GM19463 (cell line): Measurements from ENCODE around the gene TBXA2R.
A peak's percentile ranks its signal among the peaks of the same experiment; 100 is the strongest.
"Not testable (repeated sequence)": the region's sequence is repeated elsewhere in the genome, so short reads cannot be mapped to it uniquely, and the experiment has no call there.

Experiments used
- ATAC-seq: cut with Tn5 transposase; IDR thresholded peaks from one replicate; pipeline ENCODE4 v1.9.1; 2021; ENCODE audit warnings: mild to moderate bottlenecking, moderate library complexity; ENCODE audit not compliant: unreplicated experiment

The TBXA2R gene

GRCh38 chr19:3641515-3642269 lies 35.0 kb upstream of the TBXA2R start:
- no peak for ATAC-seq

GRCh38 chr19:3639479-3639878 lies 32.8 kb upstream of the TBXA2R start:
- no peak for ATAC-seq

GRCh38 chr19:3638208-3639193 lies 31.8 kb upstream of the TBXA2R start:
- ATAC-seq = no peak

GRCh38 chr19:3637621-3638020 lies 30.9 kb upstream of the TBXA2R start:
- ATAC-seq = no peak

- ATAC-seq = no peak
Observed at GRCh38 chr19:3636962-3637361, 30.3 kb upstream of the TBXA2R start.

- no peak for ATAC-seq
Observed at GRCh38 chr19:3636506-3636905, 29.8 kb upstream of the TBXA2R start.

GRCh38 chr19:3634496-3635045 lies 27.9 kb upstream of the TBXA2R start:
- ATAC-seq = no peak

- no peak for ATAC-seq
Observed at GRCh38 chr19:3633559-3633988, 26.9 kb upstream of the TBXA2R start.

GRCh38 chr19:3632739-3633558 lies 26.3 kb upstream of the TBXA2R start:
- ATAC-seq = no peak

- ATAC-seq = no peak
Observed at GRCh38 chr19:3632098-3632497, 25.4 kb upstream of the TBXA2R start.

- ATAC-seq = no peak
Observed at GRCh38 chr19:3631053-3631861, 24.6 kb upstream of the TBXA2R start.

GRCh38 chr19:3628766-3629165 lies 22.1 kb upstream of the TBXA2R start:
- ATAC-seq = not testable (repeated sequence)

GRCh38 chr19:3627351-3627723 lies 20.7 kb upstream of the TBXA2R start:
- no peak for ATAC-seq

- peak; percentile 90 for ATAC-seq
Observed at GRCh38 chr19:3626473-3627350, 20.0 kb upstream of the TBXA2R start, which contains the start of gene CACTIN. CACTIN (minus strand) TSS chr19:3626790; CDS start chr19:3626762, 28 bp downstream.

GRCh38 chr19:3625996-3626472 lies 19.4 kb upstream of the TBXA2R start:
- ATAC-seq = no peak

GRCh38 chr19:3623716-3624115 lies 17.0 kb upstream of the TBXA2R start:
- ATAC-seq = no peak

- no peak for ATAC-seq
Observed at GRCh38 chr19:3622224-3622623, 15.5 kb upstream of the TBXA2R start.

GRCh38 chr19:3621689-3622088 lies 15.0 kb upstream of the TBXA2R start:
- ATAC-seq = no peak
